Activated CD8-positive, alpha-beta memory T cell treated with anti-CD3 and anti-CD28 coated beads, Interleukin-2, amount 10 ng/mL, durations not matched to agents 7 days and 5 days (primary cell): Measurements from ENCODE around the gene SENP2. TPM values are rescaled to one million over a fixed set of nuclear protein-coding genes. Genes with fewer than 3 reads are reported as not detected.
"Not testable (repeated sequence)": the region's sequence is repeated elsewhere in the genome, so short reads cannot be mapped to it uniquely, and the experiment has no call there.

Experiments
- ATAC-seq: fragments of 150-1000 bp; cut with Tn5 transposase; one replicate; pipeline ENCODE4 v1.10.0; 2021; ENCODE audit warnings: moderate library complexity
- CTCF ChIA-PET: fragments of 350-600 bp; sonication (Branson Sonifier 250); formaldehyde crosslinking; loops from one replicate; lab custom pipeline; 2021; ENCODE audit warnings: antibody characterized with exemption; lab: Charles Lee
- DNase-seq: peaks from one replicate; pipeline ENCODE4 v3.0.0-alpha.2; 2020
- H3K27ac Mint-ChIP-seq: one replicate; pipeline ENCODE4 v1.8.0; 2021; ENCODE audit warnings: mild to moderate bottlenecking, mixed read lengths
- H3K27me3 Mint-ChIP-seq: one replicate; pipeline ENCODE4 v1.8.0; 2021; ENCODE audit warnings: mixed read lengths
- H3K36me3 Mint-ChIP-seq: one replicate; pipeline ENCODE4 v1.8.0; 2021; ENCODE audit warnings: mild to moderate bottlenecking, mixed read lengths
- H3K4me1 Mint-ChIP-seq: one replicate; pipeline ENCODE4 v1.8.0; 2021; ENCODE audit warnings: mixed read lengths
- H3K4me3 Mint-ChIP-seq: one replicate; pipeline ENCODE4 v1.8.0; 2021; ENCODE audit warnings: mild to moderate bottlenecking, moderate library complexity, mixed read lengths
- H3K9me3 Mint-ChIP-seq: one replicate; pipeline ENCODE4 v1.8.0; 2022; ENCODE audit warnings: low read depth, mixed read lengths
- total RNA-seq, 2 experiments: library from RNA; stranded (reverse); gene quantifications; one replicate each; pipeline ENCODE4 v1.2.3, GENCODE V29; 2021

SENP2 gene
- total RNA-seq, result 10 to 100 TPM; 28.8 to 31.4 TPM

GRCh38 chr3:185585859-185586685, at the start of gene SENP2:
Gene SENP2, plus strand, starts transcription at chr3:185586295. Its CDS starts 119 bp downstream, at chr3:185586414.
- peaks cover 36% of the 10 kb centered on the region for H3K4me1 Mint-ChIP-seq

GRCh38 chr3:185537369-185537970, 48.6 kb upstream of the SENP2 start:
- H3K27ac Mint-ChIP-seq, result peak overlapping the region; percentile 75
- peaks cover 2% of the 10 kb centered on the region for H3K27me3 Mint-ChIP-seq
- CTCF ChIA-PET, result no interaction called here
- H3K9me3 Mint-ChIP-seq, result no peaks in the 10 kb centered on the region
- peaks cover 12% of the 10 kb centered on the region for H3K4me1 Mint-ChIP-seq
- ATAC-seq (peak; percentile 97), DNase-seq (peak; percentile 65)
- no peak overlapping the region for H3K4me3 Mint-ChIP-seq
- H3K36me3 Mint-ChIP-seq, result peaks cover 3% of the 10 kb centered on the region

More at GRCh38 chr3:185585859-185586685, at the start of gene SENP2:
- Mint-ChIP-seq H3K27me3 (no peaks in the 10 kb centered on the region), H3K4me3 (peak within 1 kb of the TSS; percentile 89), H3K36me3 (peaks cover 4% of the 10 kb centered on the region), H3K9me3 (no peaks in the 10 kb centered on the region), H3K27ac (peak within 1 kb of the TSS; percentile 95)
- ATAC-seq, result peak; percentile 97
- CTCF ChIA-PET, result interaction anchor here (0.6 to 1.6 kb wide), 9 partner anchors 8 to 87 kb away, joined by 3 to 10 read pairs (median 3); partner anchors contain the start of gene TMEM41A
- DNase-seq, result peak; percentile 100

GRCh38 chr3:185539934-185540333, 46.2 kb upstream of the SENP2 start:
- ATAC-seq (no peak), DNase-seq (no peak)
- no peak overlapping the region for H3K27ac Mint-ChIP-seq
- H3K9me3 Mint-ChIP-seq, result no peaks in the 10 kb centered on the region
- CTCF ChIA-PET, result no interaction called here
- no peak overlapping the region for H3K4me3 Mint-ChIP-seq
- peaks cover 12% of the 10 kb centered on the region for H3K4me1 Mint-ChIP-seq
- peaks cover 2% of the 10 kb centered on the region for H3K27me3 Mint-ChIP-seq
- H3K36me3 Mint-ChIP-seq, result peaks cover 3% of the 10 kb centered on the region

- H3K4me1 Mint-ChIP-seq, result peaks cover 12% of the 10 kb centered on the region
- H3K4me3 Mint-ChIP-seq, result no peak overlapping the region
- no peak for DNase-seq
- ATAC-seq, result no peak
- CTCF ChIA-PET, result no interaction called here
- no peak overlapping the region for H3K27ac Mint-ChIP-seq
- peaks cover 3% of the 10 kb centered on the region for H3K36me3 Mint-ChIP-seq
- peaks cover 2% of the 10 kb centered on the region for H3K27me3 Mint-ChIP-seq
- H3K9me3 Mint-ChIP-seq, result no peaks in the 10 kb centered on the region
Observed at GRCh38 chr3:185540695-185541094, 45.4 kb upstream of the SENP2 start.

GRCh38 chr3:185549122-185549521, 37.0 kb upstream of the SENP2 start:
- Mint-ChIP-seq H3K4me1 (peaks cover 13% of the 10 kb centered on the region), H3K27ac (no peak overlapping the region), H3K9me3 (no peaks in the 10 kb centered on the region), H3K4me3 (no peak overlapping the region), H3K36me3 (no peaks in the 10 kb centered on the region), H3K27me3 (no peaks in the 10 kb centered on the region)
- no peak for DNase-seq
- CTCF ChIA-PET, result interaction anchor here (1.0 kb wide), 1 partner anchor 10 kb away, joined by 3 read pairs; no protein-coding TSS in a partner anchor
- no peak for ATAC-seq

GRCh38 chr3:185549651-185550111, 36.4 kb upstream of the SENP2 start:
- CTCF ChIA-PET, result interaction anchor here (1.0 kb wide), 1 partner anchor 10 kb away, joined by 3 read pairs; no protein-coding TSS in a partner anchor
- no peaks in the 10 kb centered on the region for H3K9me3 Mint-ChIP-seq
- DNase-seq, result no peak
- H3K27me3 Mint-ChIP-seq, result no peaks in the 10 kb centered on the region
- H3K4me1 Mint-ChIP-seq, result peaks cover 13% of the 10 kb centered on the region
- no peak overlapping the region for H3K4me3 Mint-ChIP-seq
- no peak overlapping the region for H3K27ac Mint-ChIP-seq
- no peak for ATAC-seq
- no peaks in the 10 kb centered on the region for H3K36me3 Mint-ChIP-seq

- H3K36me3 Mint-ChIP-seq, result no peaks in the 10 kb centered on the region
- DNase-seq, result no peak
- no peak within 1 kb of the TSS for H3K27ac Mint-ChIP-seq
- no peaks in the 10 kb centered on the region for H3K27me3 Mint-ChIP-seq
- CTCF ChIA-PET, result interaction anchor here (0.6 kb wide), 1 partner anchor 330 kb away, joined by 3 read pairs; no protein-coding TSS in a partner anchor
- no peak within 1 kb of the TSS for H3K4me3 Mint-ChIP-seq
- no peak for ATAC-seq
- no peaks in the 10 kb centered on the region for H3K9me3 Mint-ChIP-seq
- H3K4me1 Mint-ChIP-seq, result peaks cover 8% of the 10 kb centered on the region
Observed at GRCh38 chr3:185552358-185552877, 33.7 kb upstream of the SENP2 start, which contains the start of gene LIPH. Gene LIPH, minus strand, starts transcription at chr3:185552588. Its CDS starts 117 bp downstream, at chr3:185552471.

- no peaks in the 10 kb centered on the region for H3K27me3 Mint-ChIP-seq
- no peak overlapping the region for H3K27ac Mint-ChIP-seq
- no peaks in the 10 kb centered on the region for H3K9me3 Mint-ChIP-seq
- no peaks in the 10 kb centered on the region for H3K36me3 Mint-ChIP-seq
- ATAC-seq (no peak), DNase-seq (no peak)
- peaks cover 15% of the 10 kb centered on the region for H3K4me1 Mint-ChIP-seq
- CTCF ChIA-PET, result interaction anchor here (1.3 kb wide), 1 partner anchor 20 kb away, joined by 3 read pairs; no protein-coding TSS in a partner anchor
- no peak overlapping the region for H3K4me3 Mint-ChIP-seq
Observed at GRCh38 chr3:185555101-185555501, 31.0 kb upstream of the SENP2 start.

- Mint-ChIP-seq H3K4me1 (peaks cover 15% of the 10 kb centered on the region), H3K9me3 (no peaks in the 10 kb centered on the region)
- CTCF ChIA-PET, result no interaction called here
Observed at GRCh38 chr3:185555860-185556347, 30.2 kb upstream of the SENP2 start.

GRCh38 chr3:185556640-185557039, 29.5 kb upstream of the SENP2 start:
- peaks cover 15% of the 10 kb centered on the region for H3K4me1 Mint-ChIP-seq
- not testable (repeated sequence) for H3K36me3 Mint-ChIP-seq, DNase-seq, H3K27ac Mint-ChIP-seq, H3K4me3 Mint-ChIP-seq, ATAC-seq, H3K27me3 Mint-ChIP-seq, H3K9me3 Mint-ChIP-seq
- CTCF ChIA-PET, result interaction anchor here (3.8 kb wide), 1 partner anchor 19 kb away, joined by 25 read pairs; no protein-coding TSS in a partner anchor

More at GRCh38 chr3:185555860-185556347, 30.2 kb upstream of the SENP2 start:
- no peak overlapping the region for H3K4me3 Mint-ChIP-seq
- H3K36me3 Mint-ChIP-seq, result no peaks in the 10 kb centered on the region
- no peak overlapping the region for H3K27ac Mint-ChIP-seq
- ATAC-seq, result no peak
- no peak for DNase-seq
- no peaks in the 10 kb centered on the region for H3K27me3 Mint-ChIP-seq

GRCh38 chr3:185558395-185558794, 27.7 kb upstream of the SENP2 start:
- peaks cover 9% of the 10 kb centered on the region for H3K4me1 Mint-ChIP-seq
- H3K9me3 Mint-ChIP-seq, result no peaks in the 10 kb centered on the region
- no peaks in the 10 kb centered on the region for H3K36me3 Mint-ChIP-seq
- ATAC-seq (no peak), DNase-seq (no peak)
- no peak overlapping the region for H3K4me3 Mint-ChIP-seq
- H3K27ac Mint-ChIP-seq, result no peak overlapping the region
- H3K27me3 Mint-ChIP-seq, result peaks cover 4% of the 10 kb centered on the region
- CTCF ChIA-PET, result interaction anchor here (0.6 to 3.8 kb wide), 20 partner anchors 11 to 323 kb away, joined by 3 to 25 read pairs (median 4); partner anchors contain the start of genes SENP2 and TMEM41A

GRCh38 chr3:185559706-185560090, 26.4 kb upstream of the SENP2 start:
- Mint-ChIP-seq H3K4me1 (peaks cover 9% of the 10 kb centered on the region), H3K36me3 (no peaks in the 10 kb centered on the region), H3K4me3 (no peak overlapping the region), H3K9me3 (no peaks in the 10 kb centered on the region), H3K27ac (no peak overlapping the region), H3K27me3 (peaks cover 4% of the 10 kb centered on the region)
- CTCF ChIA-PET, result interaction anchor here (0.6 to 3.8 kb wide), 21 partner anchors 10 to 324 kb away, joined by 3 to 25 read pairs (median 4); partner anchors contain the start of genes SENP2 and TMEM41A
- DNase-seq (no peak), ATAC-seq (no peak)

GRCh38 chr3:185560676-185561075, 25.4 kb upstream of the SENP2 start:
- no peak for DNase-seq
- Mint-ChIP-seq H3K4me3 (no peak overlapping the region), H3K36me3 (no peaks in the 10 kb centered on the region), H3K9me3 (no peaks in the 10 kb centered on the region), H3K27me3 (peaks cover 4% of the 10 kb centered on the region), H3K27ac (no peak overlapping the region), H3K4me1 (peaks cover 9% of the 10 kb centered on the region)
- no peak for ATAC-seq
- CTCF ChIA-PET, result interaction anchor here (1.5 to 3.2 kb wide), 2 partner anchors 12 to 196 kb away, joined by 3 to 15 read pairs; no protein-coding TSS in a partner anchor
